Neuronal stem cell (in vitro differentiated cells): ENCODE results near the gene ROBO1.

Experiments
- DNase-seq: peaks from one replicate; pipeline ENCODE4 v3.0.0-alpha.2; 2013; ENCODE audit warnings: low spot score
- H2AFZ ChIP-seq: one replicate; pipeline ENCODE4 v1.6.1; 2013; ENCODE audit warnings: mild to moderate bottlenecking, low read length, inconsistent platforms
- H2AK5ac ChIP-seq: 2 replicates; pipeline ENCODE4 v1.6.1; 2013; ENCODE audit warnings: low read depth, mild to moderate bottlenecking, inconsistent platforms, low read length, moderate library complexity, mixed read lengths
- H2BK120ac ChIP-seq: 2 replicates; pipeline ENCODE4 v1.6.1; 2013; ENCODE audit warnings: low read depth, mild to moderate bottlenecking, inconsistent platforms, low read length, moderate library complexity, mixed read lengths
- H2BK12ac ChIP-seq: one replicate; pipeline ENCODE4 v1.6.1; 2013; ENCODE audit warnings: low read length, inconsistent platforms
- H2BK15ac ChIP-seq: 2 replicates; pipeline ENCODE4 v1.6.1; 2013; ENCODE audit warnings: mild to moderate bottlenecking, low read length, inconsistent platforms, mixed read lengths
- H2BK5ac ChIP-seq: one replicate; pipeline ENCODE4 v1.6.1; 2013; ENCODE audit warnings: inconsistent platforms, mild to moderate bottlenecking, low read length, moderate library complexity
- H3K14ac ChIP-seq: one replicate; pipeline ENCODE4 v1.6.1; 2013; ENCODE audit warnings: low read length, inconsistent platforms
- H3K18ac ChIP-seq: 2 replicates; pipeline ENCODE4 v1.6.1; 2013; ENCODE audit warnings: low read length, inconsistent platforms
- H3K23ac ChIP-seq: 2 replicates; pipeline ENCODE4 v1.6.1; 2013; ENCODE audit warnings: low read depth, mild to moderate bottlenecking, mixed read lengths, low read length, inconsistent platforms; ENCODE audit not compliant: poor library complexity
- H3K27ac ChIP-seq: replicated peaks from 3 replicates; pipeline ENCODE4 v1.5.1; 2013; ENCODE audit warnings: low read length, inconsistent platforms
- H3K27me3 ChIP-seq, 3 experiments: 2 replicates each; pipeline ENCODE4 v1.6.1; 2013; ENCODE audit warnings: low read length in 3 of 3, mild to moderate bottlenecking in 2 of 3, inconsistent platforms in 1 of 3, low read depth in 1 of 3, mixed read lengths in 1 of 3, moderate library complexity in 1 of 3; ENCODE audit not compliant: control insufficient read depth in 3 of 3, insufficient read depth in 3 of 3
- H3K36me3 ChIP-seq, 2 donors: replicated peaks in 1 of 2; 2 replicates each; pipeline ENCODE4 v1.6.1; 2013; ENCODE audit warnings: low read length in 2 of 2; ENCODE audit not compliant: control insufficient read depth in 2 of 2, insufficient read depth in 2 of 2
- H3K4ac ChIP-seq: 2 replicates; pipeline ENCODE4 v1.6.1; 2013; ENCODE audit warnings: inconsistent platforms, mild to moderate bottlenecking, low read length, moderate library complexity
- H3K4me1 ChIP-seq, 2 donors: 1 replicate in 1 of 2; 2 replicates in 1 of 2; pipeline ENCODE4 v1.6.1; 2013; ENCODE audit warnings: low read length in 2 of 2, low read depth in 1 of 2; ENCODE audit not compliant: control insufficient read depth in 2 of 2, insufficient read depth in 1 of 2
- H3K4me2 ChIP-seq: one replicate; pipeline ENCODE4 v1.6.1; 2013; ENCODE audit warnings: mild to moderate bottlenecking, low read length, inconsistent platforms; ENCODE audit not compliant: insufficient read depth, poor library complexity, severe bottlenecking
- H3K4me3 ChIP-seq, 2 donors: 2 replicates each; pipeline ENCODE4 v1.5.1; 2013; ENCODE audit warnings: low read length in 2 of 2, mild to moderate bottlenecking in 2 of 2, inconsistent platforms in 1 of 2, moderate library complexity in 1 of 2
- H3K79me1 ChIP-seq: one replicate; pipeline ENCODE4 v1.6.1; 2013; ENCODE audit warnings: low read depth, mild to moderate bottlenecking, inconsistent platforms, low read length, moderate library complexity
- H3K9ac ChIP-seq: one replicate; pipeline ENCODE4 v1.6.1; 2013; ENCODE audit warnings: mild to moderate bottlenecking, low read depth, low read length, inconsistent platforms; ENCODE audit not compliant: poor library complexity
- H3K9me3 ChIP-seq, 2 donors: replicated peaks in 1 of 2; 2 replicates each; pipeline versions ENCODE3 to v1.6.1; 2013; ENCODE audit warnings: low read length in 2 of 2, mild to moderate bottlenecking in 2 of 2, inconsistent platforms in 1 of 2, low read depth in 1 of 2, mixed read lengths in 1 of 2, moderate library complexity in 1 of 2; ENCODE audit not compliant: control insufficient read depth in 2 of 2, insufficient read depth in 1 of 2
- H4K8ac ChIP-seq: one replicate; pipeline ENCODE4 v1.6.1; 2013; ENCODE audit warnings: low read depth, mild to moderate bottlenecking, inconsistent platforms, low read length, moderate library complexity
- H4K91ac ChIP-seq: one replicate; pipeline ENCODE4 v1.6.1; 2013; ENCODE audit warnings: low read length, low read depth, mild to moderate bottlenecking, inconsistent platforms; ENCODE audit not compliant: poor library complexity
- WGBS, 2 donors: extraction: QIAGEN DNeasy Blood & Tissue Kit; methylation state at CpG; one replicate each; pipeline ENCODE4 v1.1.7; 2013; ENCODE audit warnings: missing lambda C conversion rate in 2 of 2, mixed read lengths in 1 of 2; ENCODE audit not compliant: insufficient read length in 2 of 2, insufficient replicate concordance in 1 of 2; ENCODE audit errors: extremely low coverage in 2 of 2; 5-methylcytosine and 5-hydroxymethylcytosine counted together

The ROBO1 gene

DNA sequence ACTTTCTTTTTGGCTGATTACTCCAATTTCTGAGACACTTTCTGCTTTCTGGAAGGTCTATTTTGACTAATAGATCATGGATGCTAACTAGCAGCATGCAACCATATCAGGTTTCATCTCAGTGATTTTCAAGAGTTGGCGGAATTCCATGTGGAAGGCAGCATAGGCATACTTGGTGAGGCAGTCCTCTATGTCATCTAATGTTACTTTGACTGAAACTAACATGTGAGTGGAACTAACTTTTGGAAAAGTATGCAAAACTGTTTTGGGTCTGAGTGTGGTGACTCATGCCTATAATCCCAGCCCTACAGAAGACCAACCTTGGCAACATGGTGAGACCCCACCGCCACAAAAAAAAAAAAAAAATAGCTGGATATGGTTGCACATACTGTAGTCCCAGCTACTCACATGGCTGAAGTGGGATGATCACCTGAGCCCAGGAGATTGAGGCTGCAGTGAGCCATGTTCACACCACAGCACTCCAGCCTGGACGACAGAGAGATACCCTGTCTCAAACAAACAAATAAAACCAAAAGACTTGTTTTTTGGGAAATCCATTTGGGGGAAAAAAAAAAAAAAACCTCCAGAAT, 1033.7 kb downstream of the ROBO1 start:
- Histone ChIP-seq H3K27me3 (no peaks in the 10 kb centered on the region), H3K23ac (no peak overlapping the region), H3K4me3 (no peak overlapping the region), H3K4me1 (peaks cover 0 to 3% of the 10 kb centered on the region in 2 donors), H3K36me3 (no peaks in the 10 kb centered on the region), H2AFZ (no peak overlapping the region), H4K8ac (no peak overlapping the region), H2BK5ac (no peak overlapping the region), H3K4ac (no peak overlapping the region), H2BK120ac (no peak overlapping the region), H2AK5ac (no peak overlapping the region), H3K27ac (no peak overlapping the region), H3K4me2 (no peak overlapping the region), H3K79me1 (no peaks in the 10 kb centered on the region), H2BK12ac (no peak overlapping the region), H3K9ac (no peak overlapping the region), H3K9me3 (no peaks in the 10 kb centered on the region), H2BK15ac (no peak overlapping the region), H4K91ac (no peak overlapping the region), H3K18ac (no peak overlapping the region), H3K14ac (no peak overlapping the region)
- no CpG with 5 or more reads among the region's 3 CpGs for WGBS, 2 donors
- DNase-seq = no peak

DNA sequence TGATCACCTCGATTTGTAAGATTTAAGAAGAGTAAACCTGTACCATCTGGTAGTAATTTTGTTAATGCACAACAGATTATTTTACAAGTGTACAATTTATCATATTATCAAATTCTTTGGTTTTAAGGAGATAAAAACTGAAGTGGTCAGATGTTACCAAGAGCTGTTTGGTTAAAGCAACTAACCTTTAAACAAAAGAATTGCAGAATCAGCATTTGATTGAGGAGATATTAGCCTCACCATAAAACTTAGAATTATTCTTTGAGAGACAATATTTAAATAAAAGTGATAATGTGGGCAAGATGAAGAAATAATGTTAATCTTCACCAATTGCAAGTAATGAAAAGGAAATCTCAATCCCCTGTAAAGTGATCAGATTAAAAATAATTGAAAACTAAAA, 1034.9 kb downstream of the ROBO1 start:
- Histone ChIP-seq H3K4me3 (no peak overlapping the region), H3K4ac (no peak overlapping the region), H3K36me3 (no peaks in the 10 kb centered on the region), H3K27me3 (no peaks in the 10 kb centered on the region), H2BK120ac (no peak overlapping the region), H3K18ac (no peak overlapping the region), H2BK15ac (no peak overlapping the region), H3K79me1 (no peaks in the 10 kb centered on the region), H2AK5ac (no peak overlapping the region), H2BK12ac (no peak overlapping the region), H3K27ac (no peak overlapping the region), H4K91ac (no peak overlapping the region), H3K4me2 (no peak overlapping the region), H3K14ac (no peak overlapping the region), H3K9ac (no peak overlapping the region), H4K8ac (no peak overlapping the region), H3K23ac (no peak overlapping the region), H3K9me3 (no peaks in the 10 kb centered on the region), H2BK5ac (no peak overlapping the region), H2AFZ (no peak overlapping the region), H3K4me1 (peaks cover 4 to 6% of the 10 kb centered on the region in 2 donors)
- WGBS, 2 donors = no CpG with 5 or more reads among the region's 1 CpG
- DNase-seq = no peak

DNA sequence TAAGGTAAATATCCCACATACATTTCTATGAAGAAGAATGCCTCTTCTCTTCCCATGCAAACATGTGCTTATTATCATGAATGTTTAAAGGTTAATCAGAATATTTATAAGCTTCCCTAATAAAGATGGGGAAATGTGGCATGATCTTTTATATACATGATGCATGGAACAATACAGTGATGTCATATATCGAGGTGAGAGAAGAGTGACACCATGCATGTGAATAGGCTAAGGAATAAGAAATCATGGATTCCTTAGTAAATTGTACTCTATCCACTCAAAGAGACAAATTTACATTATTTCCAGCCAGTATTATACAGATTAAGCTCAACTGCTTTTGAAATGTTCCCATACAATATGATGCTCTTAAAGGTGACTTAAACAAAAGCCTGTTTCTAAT, 1035.3 kb downstream of the ROBO1 start:
- H3K4me3 ChIP-seq = no peak overlapping the region
- no CpG with 5 or more reads among the region's 1 CpG for WGBS, 2 donors
- H2AFZ ChIP-seq = no peak overlapping the region
- no peak overlapping the region for H3K9ac ChIP-seq
- no peak overlapping the region for H3K27ac ChIP-seq
- H2BK120ac ChIP-seq = no peak overlapping the region
- no peak overlapping the region for H2BK5ac ChIP-seq
- no peak overlapping the region for H3K23ac ChIP-seq
- no peak overlapping the region for H4K91ac ChIP-seq
- no peak overlapping the region for H2AK5ac ChIP-seq
- no peak overlapping the region for H3K14ac ChIP-seq
- no peak overlapping the region for H2BK15ac ChIP-seq
- no peak for DNase-seq
- no peaks in the 10 kb centered on the region for H3K79me1 ChIP-seq
- no peaks in the 10 kb centered on the region for H3K9me3 ChIP-seq
- H2BK12ac ChIP-seq = no peak overlapping the region
- no peaks in the 10 kb centered on the region for H3K27me3 ChIP-seq
- no peak overlapping the region for H3K18ac ChIP-seq
- peaks cover 4 to 6% of the 10 kb centered on the region in 2 donors for H3K4me1 ChIP-seq
- H3K36me3 ChIP-seq = no peaks in the 10 kb centered on the region
- no peak overlapping the region for H4K8ac ChIP-seq
- H3K4ac ChIP-seq = no peak overlapping the region
- H3K4me2 ChIP-seq = no peak overlapping the region

DNA sequence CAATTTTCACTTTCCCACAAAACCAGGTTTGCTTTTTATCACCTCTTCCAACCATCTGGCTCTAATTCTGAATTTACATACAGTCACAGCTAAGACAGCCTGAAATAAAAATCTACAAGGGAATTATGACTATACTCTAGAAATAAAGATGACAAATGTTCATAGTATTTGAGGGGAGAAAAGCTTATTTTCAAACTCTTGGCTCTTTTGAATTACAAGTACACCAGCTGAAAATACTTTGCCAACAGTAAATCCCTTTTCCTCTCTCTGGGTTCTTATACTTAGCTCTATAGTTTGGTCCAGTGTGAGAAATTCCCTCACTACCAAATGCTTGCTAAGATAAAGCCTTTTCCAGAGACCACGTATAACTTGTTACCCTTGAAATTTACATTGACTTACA, 1037.9 kb downstream of the ROBO1 start:
- no peaks in the 10 kb centered on the region for H3K27me3 ChIP-seq
- no peak overlapping the region for H3K18ac ChIP-seq
- H2BK15ac ChIP-seq = no peak overlapping the region
- H4K8ac ChIP-seq = no peak overlapping the region
- H3K9ac ChIP-seq = no peak overlapping the region
- WGBS, 2 donors = no CpG with 5 or more reads among the region's 1 CpG
- no peak overlapping the region for H3K4ac ChIP-seq
- no peak overlapping the region for H3K27ac ChIP-seq
- no peaks in the 10 kb centered on the region for H3K79me1 ChIP-seq
- H2BK5ac ChIP-seq = no peak overlapping the region
- DNase-seq = no peak
- no peak overlapping the region for H2AFZ ChIP-seq
- no peak overlapping the region for H4K91ac ChIP-seq
- no peak overlapping the region for H3K4me3 ChIP-seq
- no peak overlapping the region for H3K14ac ChIP-seq
- no peak overlapping the region for H2BK12ac ChIP-seq
- H3K36me3 ChIP-seq = no peaks in the 10 kb centered on the region
- no peak overlapping the region for H3K4me2 ChIP-seq
- no peak overlapping the region for H3K23ac ChIP-seq
- H2AK5ac ChIP-seq = no peak overlapping the region
- H2BK120ac ChIP-seq = no peak overlapping the region
- peaks cover 6 to 12% of the 10 kb centered on the region in 2 donors for H3K4me1 ChIP-seq
- H3K9me3 ChIP-seq = no peaks in the 10 kb centered on the region
